CD4-positive, alpha-beta T cell treated with Interleukin-21 for 1 hour (primary cell): ENCODE data around the gene MAP4K2.
"Not testable (repeated sequence)": the region's sequence is repeated elsewhere in the genome, so short reads cannot be mapped to it uniquely, and the experiment has no call there.

Experiments
- DNase-seq: peaks from one replicate; pipeline ENCODE4 v3.0.0-alpha.2; 2020

MAP4K2 gene

GRCh38 chr11:64838600-64839334 lies 35.8 kb upstream of the MAP4K2 start:
- DNase-seq, result no peak

- no peak for DNase-seq
These were observed 34.9 kb upstream of the MAP4K2 start for GRCh38 chr11:64837887-64838351.

GRCh38 chr11:64836448-64837072 lies 33.5 kb upstream of the MAP4K2 start:
- no peak for DNase-seq

- no peak for DNase-seq
These were observed 32.8 kb upstream of the MAP4K2 start for GRCh38 chr11:64835616-64836447.

GRCh38 chr11:64834723-64835615 lies 32.0 kb upstream of the MAP4K2 start:
- no peak for DNase-seq

- DNase-seq, result no peak
These were observed 31.2 kb upstream of the MAP4K2 start for GRCh38 chr11:64834031-64834722.

- no peak for DNase-seq
These were observed 30.5 kb upstream of the MAP4K2 start for GRCh38 chr11:64833509-64833908.

GRCh38 chr11:64833198-64833502 lies 30.1 kb upstream of the MAP4K2 start:
- no peak for DNase-seq

- no peak for DNase-seq
These were observed 29.6 kb upstream of the MAP4K2 start for GRCh38 chr11:64832467-64833197.

GRCh38 chr11:64831411-64831891 lies 28.4 kb upstream of the MAP4K2 start:
- no peak for DNase-seq

- DNase-seq, result no peak
These were observed 26.7 kb upstream of the MAP4K2 start for GRCh38 chr11:64829536-64830251.

GRCh38 chr11:64827451-64827839 lies 24.4 kb upstream of the MAP4K2 start:
- no peak for DNase-seq

- no peak for DNase-seq
These were observed 23.8 kb upstream of the MAP4K2 start for GRCh38 chr11:64826578-64827450.

- no peak for DNase-seq
These were observed 23.0 kb upstream of the MAP4K2 start for GRCh38 chr11:64826062-64826461.

- no peak for DNase-seq
These were observed 20.6 kb upstream of the MAP4K2 start for GRCh38 chr11:64823568-64824119.

GRCh38 chr11:64817476-64817875 lies 14.5 kb upstream of the MAP4K2 start:
- no peak for DNase-seq

GRCh38 chr11:64815433-64815832 lies 12.4 kb upstream of the MAP4K2 start:
- DNase-seq, result not testable (repeated sequence)

GRCh38 chr11:64814712-64815187 lies 11.7 kb upstream of the MAP4K2 start:
- DNase-seq, result no peak

- no peak for DNase-seq
These were observed 10.8 kb upstream of the MAP4K2 start for GRCh38 chr11:64813826-64814225.
